Amygdala (tissue), 56 donors: ENCODE measurements around the gene MAN2A1.
A peak's percentile ranks its signal among the peaks of the same experiment; 100 is the strongest.

Source experiments
- DNase-seq, 56 donors: peaks; one replicate each; lab custom pipeline; 2025; lab: John Stamatoyannopoulos, UW

The MAN2A1 gene

GRCh38 chr5:109689740-109690241, at the start of gene MAN2A1:
Gene MAN2A1, plus strand, starts transcription at chr5:109689927. Its CDS starts 491 bp downstream, at chr5:109690418.
- DNase-seq, result peak in 38 of 56 donors; percentile 19 to 84 (median 67)

- DNase-seq, result no peak
Measured at GRCh38 chr5:109640976-109641375, 48.8 kb upstream of the MAN2A1 start.

- no peak for DNase-seq
Measured at GRCh38 chr5:109643791-109644350, 45.9 kb upstream of the MAN2A1 start.

GRCh38 chr5:109644829-109645228, 44.9 kb upstream of the MAN2A1 start:
- DNase-seq, result no peak

GRCh38 chr5:109645707-109646192, 44.0 kb upstream of the MAN2A1 start:
- DNase-seq, result peak in 30 of 56 donors; percentile 4 to 68 (median 24)

- DNase-seq, result no peak
Measured at GRCh38 chr5:109649318-109649717, 40.4 kb upstream of the MAN2A1 start.

- DNase-seq, result no peak
Measured at GRCh38 chr5:109650493-109650892, 39.2 kb upstream of the MAN2A1 start.

- DNase-seq, result no peak
Measured at GRCh38 chr5:109652096-109652495, 37.6 kb upstream of the MAN2A1 start.

GRCh38 chr5:109653042-109653441, 36.7 kb upstream of the MAN2A1 start:
- no peak for DNase-seq

- no peak for DNase-seq
Measured at GRCh38 chr5:109653561-109654239, 36.0 kb upstream of the MAN2A1 start.

- no peak for DNase-seq
Measured at GRCh38 chr5:109654455-109654854, 35.3 kb upstream of the MAN2A1 start.

GRCh38 chr5:109655841-109656240, 33.9 kb upstream of the MAN2A1 start:
- no peak for DNase-seq

- DNase-seq, result peak in 22 of 56 donors; percentile 3 to 68 (median 16)
Measured at GRCh38 chr5:109656829-109657228, 32.9 kb upstream of the MAN2A1 start.

- no peak for DNase-seq
Measured at GRCh38 chr5:109659901-109660300, 29.8 kb upstream of the MAN2A1 start.

- no peak for DNase-seq
Measured at GRCh38 chr5:109660301-109660700, 29.4 kb upstream of the MAN2A1 start.

GRCh38 chr5:109668237-109668636, 21.5 kb upstream of the MAN2A1 start:
- DNase-seq, result no peak

- DNase-seq, result no peak
Measured at GRCh38 chr5:109668668-109669422, 20.9 kb upstream of the MAN2A1 start.

GRCh38 chr5:109669991-109670706, 19.6 kb upstream of the MAN2A1 start:
- DNase-seq, result no peak

GRCh38 chr5:109671136-109671535, 18.6 kb upstream of the MAN2A1 start:
- no peak for DNase-seq

GRCh38 chr5:109674596-109674995, 15.1 kb upstream of the MAN2A1 start:
- no peak for DNase-seq

- DNase-seq, result no peak
Measured at GRCh38 chr5:109676920-109677319, 12.8 kb upstream of the MAN2A1 start.
